ENCODE results near the gene WASF3.

Gene WASF3

DNA sequence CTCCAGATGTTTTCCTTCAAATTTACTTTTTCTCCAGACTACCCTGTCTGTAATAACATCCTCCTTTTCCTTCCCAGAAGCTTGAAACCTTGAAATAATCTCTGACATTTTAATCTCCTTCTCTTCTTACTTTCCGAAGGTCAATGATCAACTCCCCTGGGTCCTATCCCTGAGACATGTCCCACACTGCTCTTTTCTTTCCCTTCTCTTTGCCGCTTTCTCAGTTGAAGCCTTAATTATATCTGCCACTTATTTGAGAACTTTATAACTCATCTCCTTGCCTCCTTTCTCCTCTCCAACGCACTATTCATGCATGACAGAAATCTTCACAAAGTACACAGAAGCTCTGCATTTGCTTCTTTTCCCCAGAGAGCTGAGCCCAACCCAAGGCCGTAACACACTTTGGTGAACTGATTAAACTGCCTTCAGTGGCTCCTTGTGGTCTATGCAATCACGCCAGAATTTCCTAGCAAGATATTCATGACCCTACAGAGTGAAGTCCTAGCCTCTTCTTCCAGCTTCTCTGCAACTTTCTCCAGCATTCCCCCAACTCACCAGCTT is 9.2 kb upstream of the WASF3 start:
- DNase-seq (ENCODE audit: low read depth, low spot score): no peak

DNA sequence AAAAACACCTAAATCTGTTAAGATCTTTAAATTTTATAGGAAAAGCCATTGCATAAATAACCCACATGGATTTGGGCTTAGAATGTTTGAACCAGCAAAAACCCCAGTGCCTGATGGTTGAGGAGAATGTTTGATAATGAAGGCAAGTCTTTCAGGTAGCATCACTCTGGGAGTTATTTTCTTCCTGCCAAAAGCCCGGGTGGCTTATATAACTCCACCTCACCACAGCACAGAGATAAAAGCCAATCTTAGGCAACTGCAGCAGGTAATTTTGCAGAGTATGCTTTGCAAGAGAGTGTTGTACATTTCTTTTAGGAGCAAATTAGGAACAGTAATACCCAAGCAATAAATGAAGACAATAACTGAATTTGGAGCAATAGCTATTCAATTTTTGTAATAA is 7.8 kb upstream of the WASF3 start:
- no peak for DNase-seq (ENCODE audit: low read depth, low spot score)

DNA sequence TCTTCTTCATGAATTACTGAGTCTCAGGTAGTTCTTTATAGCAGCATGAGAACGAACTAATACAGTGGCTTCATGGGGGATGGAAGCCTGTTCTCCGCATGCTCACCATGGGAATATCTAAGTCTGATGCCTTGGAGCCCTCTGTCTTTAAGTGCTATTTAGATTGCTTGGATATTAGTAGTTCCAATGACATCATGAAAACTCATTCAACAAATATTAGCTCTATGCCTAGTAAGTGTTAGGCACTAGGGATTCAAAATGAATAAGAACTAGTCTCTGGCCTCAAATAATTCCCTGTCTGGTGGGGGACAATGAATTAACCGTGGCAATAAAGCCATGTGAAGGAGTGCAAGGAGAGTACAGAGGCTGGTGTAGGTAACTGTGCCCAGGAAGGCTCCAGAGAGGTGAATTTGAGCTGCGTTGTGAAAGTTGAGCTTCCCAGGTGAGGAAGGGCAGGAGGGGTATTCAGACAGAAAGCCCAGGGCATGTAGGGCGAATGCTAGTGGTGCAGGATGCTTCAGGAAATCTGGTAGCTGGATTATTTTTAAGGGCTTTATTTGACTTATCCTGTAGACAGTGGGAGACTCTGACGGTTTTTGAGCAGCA is 6.1 kb upstream of the WASF3 start:
- no peak for DNase-seq (ENCODE audit: low read depth, low spot score)

DNA sequence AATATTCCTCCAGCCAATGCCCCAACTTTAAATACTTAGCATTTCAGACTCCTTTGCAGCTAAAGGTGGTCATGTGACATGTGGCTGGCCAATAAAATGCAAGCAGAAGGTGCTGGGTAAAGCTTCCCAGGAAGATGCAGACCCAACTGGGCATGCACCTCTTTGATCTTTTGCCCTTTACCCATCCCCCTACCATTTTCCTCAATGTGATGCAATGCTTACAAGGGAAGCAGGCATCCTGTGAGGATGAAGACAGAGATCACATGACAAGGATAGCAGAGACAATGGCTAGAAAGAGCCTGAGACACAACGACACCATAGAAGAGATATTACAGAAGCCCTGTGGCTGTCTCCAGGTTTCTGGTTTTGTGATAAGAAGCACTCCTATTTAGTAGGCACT is 2.1 kb upstream of the WASF3 start:
- DNase-seq (ENCODE audit: low read depth, low spot score): no peak

DNA sequence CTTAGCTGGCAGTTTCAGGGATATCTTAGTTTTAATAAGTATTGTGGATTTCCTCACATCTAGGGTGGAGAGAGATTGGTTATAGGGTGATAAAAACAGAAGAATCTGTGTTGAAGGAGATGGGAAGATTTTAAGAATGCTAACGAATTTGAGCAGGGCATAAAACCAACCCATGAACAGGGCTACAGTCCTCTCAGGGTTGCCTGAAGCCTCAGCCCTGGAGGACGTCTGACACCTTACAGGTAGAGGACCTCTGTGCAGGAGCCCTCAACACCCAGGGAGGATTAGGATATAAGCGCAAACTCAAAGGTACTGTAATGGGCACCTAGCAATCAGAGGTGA is 461 bp upstream of the WASF3 start:
- no peak for DNase-seq (ENCODE audit: low read depth, low spot score)

DNA sequence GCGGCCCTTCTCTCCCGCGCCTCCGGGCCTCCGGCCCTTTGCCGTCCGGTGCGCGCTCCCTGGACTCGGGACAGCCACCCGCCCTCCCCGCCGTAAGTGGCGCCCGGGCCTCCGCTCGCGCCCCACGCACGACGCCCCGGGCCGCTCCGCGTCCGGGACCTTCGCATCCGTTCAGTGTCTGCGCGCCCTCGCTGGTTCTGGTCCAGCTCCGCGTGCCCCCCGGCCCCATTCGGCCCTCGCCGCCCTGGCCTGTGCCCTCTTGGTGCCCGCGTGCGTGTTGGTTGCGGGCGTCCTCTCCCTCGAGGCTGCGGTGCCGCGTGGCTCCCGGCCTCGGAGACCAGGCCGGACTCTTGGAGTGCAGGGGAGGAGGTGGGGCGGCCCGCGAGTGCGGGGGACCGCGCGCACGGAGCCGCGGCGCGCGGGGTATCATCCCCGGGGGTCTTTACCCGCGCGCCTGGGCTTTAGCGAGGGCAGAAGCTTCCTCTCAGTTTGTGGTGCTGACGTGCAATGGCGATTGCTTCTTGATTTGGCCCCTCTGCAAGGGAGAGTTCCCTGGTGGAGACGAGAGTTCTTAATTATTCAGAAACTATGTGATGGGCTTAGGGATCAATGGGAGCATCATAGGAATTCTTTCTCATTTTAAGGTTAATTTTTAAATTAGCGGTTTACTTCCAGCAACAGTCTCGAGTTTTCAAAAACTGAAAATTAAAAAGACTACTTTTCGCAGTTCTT is 757 bp downstream of the WASF3 start:
- no peak for DNase-seq (ENCODE audit: low read depth, low spot score)

DNA sequence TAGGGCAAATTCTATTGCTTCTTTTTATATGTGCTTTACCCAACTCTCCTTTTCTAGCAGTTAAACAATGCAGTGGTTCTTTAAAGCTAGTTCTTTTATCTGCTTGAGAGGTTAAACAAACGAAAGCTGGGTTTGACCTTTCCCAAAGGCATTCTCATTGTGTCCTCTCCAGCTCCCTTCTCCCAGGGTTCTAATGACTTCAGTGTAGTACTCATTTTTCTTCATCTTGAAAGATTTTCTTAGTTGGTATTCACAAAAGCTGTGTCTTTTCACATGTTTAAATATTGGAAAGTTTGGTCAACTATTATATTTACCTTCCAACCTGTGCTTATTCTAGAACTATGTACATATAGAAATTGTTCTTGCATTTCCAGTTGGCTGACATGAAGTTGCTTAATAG is 1.5 kb downstream of the WASF3 start:
- no peak for DNase-seq (ENCODE audit: low read depth, low spot score)

DNA sequence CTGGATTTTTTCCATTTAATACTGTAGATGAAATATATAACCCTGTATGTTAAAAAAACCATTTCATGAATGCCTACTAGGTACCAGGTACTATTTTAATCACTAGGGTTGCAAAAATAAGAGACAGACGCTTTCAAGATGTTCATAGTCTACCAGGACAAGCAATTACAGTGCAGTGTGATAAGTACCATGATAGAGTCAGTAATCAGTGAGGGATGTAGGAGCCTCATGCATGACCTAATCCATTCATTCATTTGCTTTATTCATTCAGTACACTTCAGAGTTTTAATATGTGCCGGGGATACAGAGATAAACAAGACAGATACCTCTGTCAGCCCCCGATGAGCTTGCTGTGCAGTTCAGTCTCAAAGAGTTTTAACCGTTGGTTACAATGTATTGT is 3.0 kb downstream of the WASF3 start:
- DNase-seq (ENCODE audit: low read depth, low spot score): no peak

DNA sequence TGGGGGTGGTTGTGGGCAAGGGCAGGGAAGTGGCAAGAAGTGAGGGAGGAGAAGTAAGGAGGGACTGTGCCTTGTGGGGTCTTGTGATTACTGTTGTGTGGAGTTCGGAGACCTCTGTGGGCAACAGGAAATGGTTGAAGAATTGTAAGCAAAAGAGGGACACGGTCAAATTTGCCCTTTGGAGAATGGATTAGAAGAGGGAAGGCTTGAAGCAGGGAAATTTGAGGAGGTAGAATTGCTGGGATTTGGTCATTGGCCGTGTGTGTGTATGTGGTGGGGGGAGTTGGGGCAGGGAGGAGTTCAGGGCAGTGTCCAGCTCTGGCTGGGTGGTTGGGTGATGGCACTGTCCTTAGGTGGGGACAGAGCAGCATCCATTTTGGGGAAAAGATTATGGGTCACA is 3.6 kb downstream of the WASF3 start:
- DNase-seq (ENCODE audit: low read depth, low spot score): no peak

DNA sequence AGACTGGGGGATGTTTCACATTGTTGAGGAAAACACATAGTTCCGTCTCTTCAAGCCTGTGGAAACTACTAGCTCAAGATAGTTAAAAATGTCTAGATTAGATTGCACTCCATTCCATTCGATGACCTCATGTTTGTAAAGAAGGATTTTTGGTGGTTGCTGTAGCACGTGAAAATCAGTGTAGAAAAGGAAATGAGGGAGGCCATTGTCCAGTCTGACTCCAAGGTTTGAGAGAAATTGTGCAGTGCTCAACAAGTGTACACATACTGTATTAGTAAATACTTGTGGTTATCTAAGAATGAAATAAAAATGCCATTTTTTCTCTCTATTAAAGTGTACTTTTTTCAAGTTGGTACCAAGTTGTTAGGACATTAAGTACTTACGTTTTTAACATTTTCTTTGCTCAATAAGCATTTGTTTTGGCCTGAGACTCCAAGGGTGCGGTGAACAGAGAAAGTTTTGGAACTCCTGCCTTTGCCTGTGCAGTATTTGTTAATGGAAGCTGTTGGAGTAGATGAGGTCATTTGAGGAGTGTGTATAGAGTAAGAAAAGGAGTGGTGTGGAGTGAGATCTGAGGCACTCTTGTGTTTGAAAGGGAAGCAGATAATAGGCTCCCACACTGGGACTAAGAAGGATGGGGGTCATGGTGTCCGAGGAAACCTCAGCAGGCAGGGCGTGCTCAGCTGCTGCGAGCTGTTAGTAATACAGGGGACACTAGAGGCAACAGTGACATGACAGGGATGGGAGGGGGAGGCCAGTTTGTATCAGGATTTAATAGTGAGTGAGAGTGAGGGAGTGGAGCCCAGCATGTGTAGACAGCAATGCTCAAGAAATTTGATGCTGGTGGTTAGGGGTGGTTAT is 4.4 kb downstream of the WASF3 start:
- DNase-seq (ENCODE audit: low read depth, low spot score): no peak

DNA sequence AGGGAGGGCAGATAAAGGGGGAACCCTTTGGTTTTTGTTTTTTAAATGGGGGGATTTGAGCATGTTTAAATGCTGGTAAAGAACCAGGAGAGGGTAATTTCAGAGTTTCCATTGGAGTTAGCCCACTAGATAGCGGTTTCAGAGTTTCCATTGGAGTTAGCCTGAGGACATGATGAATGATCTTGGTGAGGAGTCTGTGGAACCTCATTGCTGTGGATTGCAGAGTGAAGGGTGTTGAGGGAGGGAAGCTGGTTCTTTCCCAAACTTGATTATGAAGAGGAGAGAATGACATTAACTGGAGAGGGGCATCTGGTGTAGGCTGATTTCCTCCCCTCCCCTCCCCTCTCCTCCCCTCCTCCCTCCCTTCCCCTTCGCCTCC is 5.0 kb downstream of the WASF3 start:
- DNase-seq (ENCODE audit: low read depth, low spot score): no peak

DNA sequence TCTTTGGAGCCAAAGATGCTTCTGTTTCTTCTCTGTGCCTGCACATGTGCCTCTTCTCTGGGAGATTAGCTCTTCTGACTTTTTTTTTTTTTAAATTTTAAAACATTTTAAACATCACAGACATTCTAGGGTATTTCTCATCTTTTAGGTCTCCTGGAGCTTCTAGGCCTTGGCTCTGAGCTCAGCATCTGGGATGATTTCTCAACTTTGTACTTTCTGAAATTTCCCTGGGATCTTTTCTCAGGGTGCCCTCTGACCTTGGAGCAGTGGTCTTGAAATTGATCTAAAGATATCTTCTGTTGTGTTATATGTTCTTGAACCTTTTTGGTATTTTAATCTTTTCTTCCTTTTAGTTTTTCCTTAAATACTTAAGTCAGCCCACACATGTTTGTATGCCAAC is 6.2 kb downstream of the WASF3 start:
- DNase-seq (ENCODE audit: low read depth, low spot score): no peak

DNA sequence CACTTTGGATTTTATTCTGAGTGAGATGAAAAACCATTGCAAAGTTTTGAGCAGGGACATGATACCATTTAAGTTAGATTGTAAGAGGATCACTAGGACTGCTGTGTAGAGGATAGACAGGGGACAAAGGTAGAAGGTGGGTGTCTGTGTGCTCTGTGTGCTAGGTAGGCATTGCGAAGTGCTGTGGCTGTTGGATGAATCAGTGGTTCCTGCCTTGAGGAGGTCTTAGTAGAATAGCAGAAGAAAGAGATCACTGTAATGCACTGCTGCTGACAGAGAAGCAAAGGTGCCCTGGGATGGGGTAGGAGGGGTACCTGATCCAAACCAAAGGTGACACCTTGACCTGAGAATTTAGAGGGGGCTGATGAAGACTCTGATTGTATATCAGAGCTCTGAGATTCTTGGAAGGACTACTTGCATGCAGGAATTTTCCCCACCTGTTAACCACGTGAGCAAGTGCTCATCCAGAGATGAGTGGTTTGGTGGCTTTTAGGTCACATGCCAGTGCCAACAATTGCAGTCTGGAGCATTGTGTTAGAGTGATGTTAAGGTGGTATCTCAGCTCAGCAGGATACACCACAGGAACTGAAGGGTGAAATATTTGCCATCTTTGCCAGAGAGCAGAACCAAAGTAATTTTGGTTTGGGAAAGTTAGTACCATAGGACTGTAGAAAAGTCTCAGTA is 10.8 kb downstream of the WASF3 start:
- DNase-seq (ENCODE audit: low read depth, low spot score): no peak

DNA sequence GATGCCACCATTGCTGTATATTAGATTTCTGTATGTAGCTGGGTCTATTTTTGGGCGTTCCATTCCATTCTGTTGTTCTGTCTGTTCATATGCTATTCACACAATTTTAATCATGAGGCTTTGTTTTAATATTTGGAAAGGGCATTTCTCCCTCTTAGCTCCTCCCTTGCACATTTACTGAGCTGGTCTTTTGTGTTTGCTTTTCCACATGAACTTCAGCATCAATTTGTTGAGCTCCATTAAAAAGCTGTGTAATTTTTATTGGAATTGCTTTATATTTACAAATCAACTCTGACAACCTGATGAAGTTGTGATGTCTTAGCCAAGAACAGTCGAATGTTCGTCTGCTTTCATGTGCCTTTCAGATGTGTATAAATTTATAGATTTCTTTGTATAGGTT is 14.0 kb downstream of the WASF3 start:
- DNase-seq (ENCODE audit: low read depth, low spot score): no peak

DNA sequence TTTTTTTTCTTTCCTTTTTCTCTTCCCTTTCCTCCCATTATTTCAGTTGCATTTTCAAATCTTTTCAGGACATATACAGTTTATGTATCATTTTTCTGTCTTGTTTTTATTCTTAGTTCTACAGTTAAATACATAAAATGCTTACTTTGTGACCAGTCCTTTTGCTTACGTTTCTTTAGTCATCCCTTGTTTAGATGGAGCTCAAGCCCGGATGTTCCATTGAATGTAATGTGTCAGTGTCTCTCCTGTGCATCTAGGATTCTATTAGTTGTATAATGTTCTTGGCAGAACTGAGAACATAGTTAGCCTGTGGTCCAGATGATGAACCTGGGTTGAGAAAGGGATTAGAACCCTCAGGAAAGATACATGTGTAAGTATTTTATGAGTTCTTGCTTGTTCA is 17.8 kb downstream of the WASF3 start:
- no peak for DNase-seq (ENCODE audit: low read depth, low spot score)

DNA sequence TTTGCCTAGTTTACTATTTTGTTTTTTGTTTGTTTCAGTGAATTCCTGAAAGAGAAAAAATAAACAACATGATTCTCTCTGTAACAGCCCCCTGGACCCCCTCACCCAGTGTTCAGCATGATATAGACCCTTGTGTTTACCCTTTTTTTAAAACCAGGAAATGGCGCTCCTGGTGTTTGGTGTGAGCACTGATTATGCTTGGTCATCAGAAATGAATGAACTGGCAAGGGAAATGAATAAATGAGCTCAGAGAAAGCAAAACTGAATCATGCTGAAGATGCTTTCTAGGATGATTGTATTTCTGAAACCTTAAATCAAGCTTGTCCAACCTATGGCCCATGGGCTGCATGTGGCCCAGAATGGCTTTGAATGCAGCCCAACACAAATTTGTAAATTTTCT is 22.1 kb downstream of the WASF3 start:
- no peak for DNase-seq (ENCODE audit: low read depth, low spot score)

DNA sequence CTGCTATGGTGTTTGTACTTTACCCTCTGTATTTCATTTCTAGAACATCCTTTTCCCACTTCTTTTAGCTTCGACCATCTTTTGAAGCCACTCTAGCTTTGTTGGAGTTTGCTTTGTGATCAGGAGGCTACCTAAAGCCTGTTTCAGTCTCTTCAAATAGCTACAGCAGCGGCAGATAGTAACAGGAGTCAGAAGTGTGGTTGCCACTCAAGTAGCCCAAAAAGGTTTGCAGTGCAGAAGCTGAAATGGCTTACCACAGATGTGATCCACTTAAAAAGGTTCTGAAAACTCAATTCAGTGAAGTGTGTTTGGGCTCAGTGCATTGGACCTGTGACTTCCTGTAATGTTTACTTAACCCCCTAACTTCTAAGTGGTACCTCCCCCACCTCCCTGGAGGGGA is 26.2 kb downstream of the WASF3 start:
- no peak for DNase-seq (ENCODE audit: low read depth, low spot score)

DNA sequence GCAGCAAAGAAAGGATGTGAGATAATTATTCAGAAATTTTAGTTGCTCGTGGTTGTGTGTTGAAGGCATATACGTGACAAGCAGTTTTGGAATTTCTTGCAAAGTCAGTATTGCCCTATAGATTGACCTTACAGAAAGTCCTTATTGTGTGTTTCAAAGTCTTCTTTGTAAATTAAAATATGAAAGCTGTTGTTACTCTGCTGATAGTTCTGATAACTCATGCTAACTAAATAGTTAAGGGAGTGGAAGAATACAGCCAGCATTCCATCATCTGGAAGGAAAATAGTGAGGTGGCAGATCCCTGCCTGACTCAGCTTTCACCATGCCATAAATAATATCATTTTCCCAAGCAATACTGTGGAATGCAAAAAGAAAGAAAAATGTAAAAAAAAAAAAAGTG is 27.2 kb downstream of the WASF3 start:
- DNase-seq (ENCODE audit: low read depth, low spot score): no peak

DNA sequence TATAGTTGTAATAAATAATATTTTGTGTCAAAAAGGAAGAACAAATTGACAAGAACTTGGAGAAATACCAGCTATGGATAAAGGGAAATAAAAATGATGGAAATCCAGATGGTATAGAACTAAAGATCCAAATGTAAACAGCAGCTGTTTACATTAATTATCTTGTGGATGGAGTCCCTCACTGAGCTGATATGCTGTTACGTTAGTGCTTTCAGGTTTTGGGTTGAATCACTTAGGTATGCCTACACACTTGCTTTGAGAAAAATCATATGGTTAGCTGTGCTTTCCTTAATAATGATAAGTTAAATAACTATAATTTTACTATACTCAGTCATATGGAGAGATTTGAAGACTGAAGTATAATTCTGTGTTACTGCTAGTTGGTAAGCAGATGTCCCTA is 27.7 kb downstream of the WASF3 start:
- no peak for DNase-seq (ENCODE audit: low read depth, low spot score)

DNA sequence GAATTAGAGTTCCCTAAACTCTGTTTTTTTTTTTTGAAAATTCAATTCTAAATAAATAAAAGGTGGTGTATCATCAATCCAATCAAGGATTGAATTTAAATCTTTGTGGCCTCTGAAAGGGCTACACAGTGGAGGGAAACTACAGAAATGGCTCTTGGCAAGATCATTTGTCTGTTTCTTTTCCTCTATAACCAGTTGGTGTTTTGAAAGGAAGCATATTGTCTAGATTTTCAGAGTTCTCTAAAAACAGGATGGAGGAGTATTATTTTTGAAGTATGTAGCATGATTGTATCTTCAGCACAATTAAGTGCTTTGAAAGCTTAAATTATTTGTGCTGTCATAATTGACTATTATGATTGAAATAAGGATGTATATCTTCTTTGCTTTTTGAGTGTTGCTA is 29.8 kb downstream of the WASF3 start:
- no peak for DNase-seq (ENCODE audit: low read depth, low spot score)

DNA sequence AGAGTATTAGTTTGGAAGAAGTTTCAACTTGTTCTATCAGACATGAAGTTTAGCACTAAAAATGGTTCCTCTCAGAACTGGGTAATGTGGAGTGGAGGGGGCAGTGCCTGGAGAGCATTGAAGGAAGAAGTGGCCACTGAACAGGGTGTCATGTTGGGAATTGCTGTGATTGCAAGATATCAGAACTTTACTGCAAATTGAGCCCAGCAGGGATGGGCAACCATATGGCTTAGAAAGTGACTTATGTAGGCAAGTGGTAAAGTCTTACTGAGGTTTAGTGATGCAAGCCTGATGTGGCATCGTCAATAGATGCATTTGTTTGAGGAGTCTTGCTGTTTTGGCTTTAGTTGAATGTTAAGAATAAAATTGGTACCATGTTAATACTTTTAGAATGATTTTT is 31.7 kb downstream of the WASF3 start:
- no peak for DNase-seq (ENCODE audit: low read depth, low spot score)

DNA sequence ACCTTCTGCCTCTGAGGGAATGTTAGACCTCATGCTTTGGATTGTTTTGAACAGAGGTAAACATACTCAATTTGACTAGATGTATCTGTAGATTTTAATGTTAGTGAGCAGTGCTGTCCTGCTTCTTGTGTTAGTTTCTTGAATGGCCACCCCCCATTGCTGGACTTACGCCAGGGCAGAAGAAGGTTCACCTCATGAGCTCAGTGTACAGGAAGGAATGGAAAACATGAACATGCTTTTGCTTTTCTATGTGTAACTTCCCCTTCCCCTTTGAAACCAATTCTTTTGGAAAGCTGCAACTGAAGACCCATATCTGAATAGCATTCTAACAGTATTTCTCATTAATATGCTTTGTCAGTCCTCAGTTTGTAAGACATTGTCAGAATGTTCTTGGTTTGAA is 32.3 kb downstream of the WASF3 start:
- DNase-seq (ENCODE audit: low read depth, low spot score): no peak

Data from smooth muscle cell of the brain vasculature (primary cell).